Vagina (tissue), 2 donors: ENCODE measurements around the gene KLHL21.

Experiments
- POLR2A ChIP-seq, 2 donors: fragments of 450-650 bp; IDR thresholded peaks; one replicate each; pipeline ENCODE4 v1.6.1; 2017; ENCODE audit warnings: antibody characterized with exemption in 2 of 2, mild to moderate bottlenecking in 2 of 2, moderate library complexity in 2 of 2
- POLR2AphosphoS5 ChIP-seq, 2 donors: sonication (generic); formaldehyde crosslinking; IDR thresholded peaks; one replicate each; pipeline ENCODE4 v1.9.0; 2017; ENCODE audit warnings: antibody characterized with exemption in 2 of 2, mild to moderate bottlenecking in 2 of 2, low read depth in 1 of 2; ENCODE audit not compliant: insufficient read depth in 1 of 2
- TF ChIP-seq, protein P1 (sequence below), 3 experiments: fragments of 450-650 bp in 2 of 3; fragments of 200-600 bp in 1 of 3; sonication (generic) in 1 of 3; IDR thresholded peaks; one replicate each; pipeline ENCODE4 v1.5.1; 2017 to 2019; ENCODE audit warnings: antibody characterized with exemption in 3 of 3, mild to moderate bottlenecking in 2 of 3, moderate library complexity in 2 of 3

DNA sequence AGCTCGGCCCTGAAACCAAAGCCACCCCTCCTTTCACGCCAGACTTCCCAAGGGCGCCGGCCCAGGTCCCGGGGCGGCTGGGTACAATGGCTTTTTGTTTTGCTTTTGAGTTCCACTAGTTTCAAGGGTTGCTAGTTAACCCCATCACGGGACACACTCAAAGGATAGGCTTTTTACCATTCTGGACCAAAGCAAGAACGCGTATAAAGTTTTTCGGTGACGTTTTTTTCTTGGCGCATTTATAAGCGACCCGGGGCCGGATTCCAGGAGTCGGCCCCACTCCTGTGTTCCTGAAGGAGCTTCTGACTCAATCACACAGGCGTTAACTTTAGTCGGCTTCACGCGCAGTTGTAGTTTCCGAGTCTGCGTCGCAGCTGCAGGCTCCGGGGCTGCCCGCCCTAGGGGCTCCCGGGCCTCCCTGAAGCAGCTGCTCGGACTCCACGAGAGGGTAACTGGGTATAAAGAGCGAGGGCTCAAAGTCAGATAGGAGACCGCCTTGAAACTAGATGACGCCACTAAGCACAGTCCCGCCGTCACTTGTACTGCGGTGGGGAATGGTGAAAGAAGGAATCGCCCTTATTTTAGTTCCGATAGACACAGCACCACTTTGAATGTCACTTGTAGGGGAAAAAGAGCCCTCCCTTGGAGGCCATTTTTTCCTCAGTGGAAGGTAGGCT is 707 bp upstream of the KLHL21 start:
- TF ChIP-seq POLR2AphosphoS5 (IDR thresholded peaks at IDR 0.05; ENCODE audit: insufficient read depth in 1 of 2, low read depth in 1 of 2) (peak in 1 of 2 donors; percentile 81), POLR2A (IDR thresholded peaks at IDR 0.05) (no peak)
- TF ChIP-seq, protein P1, sequence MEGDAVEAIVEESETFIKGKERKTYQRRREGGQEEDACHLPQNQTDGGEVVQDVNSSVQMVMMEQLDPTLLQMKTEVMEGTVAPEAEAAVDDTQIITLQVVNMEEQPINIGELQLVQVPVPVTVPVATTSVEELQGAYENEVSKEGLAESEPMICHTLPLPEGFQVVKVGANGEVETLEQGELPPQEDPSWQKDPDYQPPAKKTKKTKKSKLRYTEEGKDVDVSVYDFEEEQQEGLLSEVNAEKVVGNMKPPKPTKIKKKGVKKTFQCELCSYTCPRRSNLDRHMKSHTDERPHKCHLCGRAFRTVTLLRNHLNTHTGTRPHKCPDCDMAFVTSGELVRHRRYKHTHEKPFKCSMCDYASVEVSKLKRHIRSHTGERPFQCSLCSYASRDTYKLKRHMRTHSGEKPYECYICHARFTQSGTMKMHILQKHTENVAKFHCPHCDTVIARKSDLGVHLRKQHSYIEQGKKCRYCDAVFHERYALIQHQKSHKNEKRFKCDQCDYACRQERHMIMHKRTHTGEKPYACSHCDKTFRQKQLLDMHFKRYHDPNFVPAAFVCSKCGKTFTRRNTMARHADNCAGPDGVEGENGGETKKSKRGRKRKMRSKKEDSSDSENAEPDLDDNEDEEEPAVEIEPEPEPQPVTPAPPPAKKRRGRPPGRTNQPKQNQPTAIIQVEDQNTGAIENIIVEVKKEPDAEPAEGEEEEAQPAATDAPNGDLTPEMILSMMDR (IDR thresholded peaks at IDR 0.05): no peak
